ENCODE measurements around the gene TPK1.

DNA sequence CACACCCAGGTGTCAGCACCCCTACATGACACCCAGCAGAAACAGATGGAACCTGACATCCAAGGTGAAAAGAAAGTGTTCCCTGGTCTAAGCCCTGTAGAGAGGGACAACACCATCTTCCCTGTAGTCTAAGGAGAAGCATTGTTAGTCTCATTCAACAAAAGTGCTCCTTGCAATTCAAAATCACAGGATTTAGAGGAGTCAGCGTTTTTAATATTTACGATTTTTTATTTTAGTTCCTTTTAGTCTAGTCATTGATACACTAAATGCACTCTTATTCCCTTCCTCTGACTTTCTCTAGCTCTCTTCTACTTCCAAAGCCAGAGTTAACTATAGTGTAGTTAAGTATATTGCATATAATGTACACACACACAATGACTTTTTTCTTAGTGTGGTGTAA lies 163.0 kb downstream of the TPK1 start:
- TF ChIP-seq, protein P1, sequence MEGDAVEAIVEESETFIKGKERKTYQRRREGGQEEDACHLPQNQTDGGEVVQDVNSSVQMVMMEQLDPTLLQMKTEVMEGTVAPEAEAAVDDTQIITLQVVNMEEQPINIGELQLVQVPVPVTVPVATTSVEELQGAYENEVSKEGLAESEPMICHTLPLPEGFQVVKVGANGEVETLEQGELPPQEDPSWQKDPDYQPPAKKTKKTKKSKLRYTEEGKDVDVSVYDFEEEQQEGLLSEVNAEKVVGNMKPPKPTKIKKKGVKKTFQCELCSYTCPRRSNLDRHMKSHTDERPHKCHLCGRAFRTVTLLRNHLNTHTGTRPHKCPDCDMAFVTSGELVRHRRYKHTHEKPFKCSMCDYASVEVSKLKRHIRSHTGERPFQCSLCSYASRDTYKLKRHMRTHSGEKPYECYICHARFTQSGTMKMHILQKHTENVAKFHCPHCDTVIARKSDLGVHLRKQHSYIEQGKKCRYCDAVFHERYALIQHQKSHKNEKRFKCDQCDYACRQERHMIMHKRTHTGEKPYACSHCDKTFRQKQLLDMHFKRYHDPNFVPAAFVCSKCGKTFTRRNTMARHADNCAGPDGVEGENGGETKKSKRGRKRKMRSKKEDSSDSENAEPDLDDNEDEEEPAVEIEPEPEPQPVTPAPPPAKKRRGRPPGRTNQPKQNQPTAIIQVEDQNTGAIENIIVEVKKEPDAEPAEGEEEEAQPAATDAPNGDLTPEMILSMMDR (IDR thresholded peaks at IDR 0.05) = no peak
- no peak for TF ChIP-seq POLR2A (IDR thresholded peaks at IDR 0.05)
